Stimulated activated CD8-positive, alpha-beta memory T cell treated with anti-CD3 and anti-CD28 coated beads, Interleukin-12 subunit alpha, Interleukin-12 subunit beta, amount 100 ng/mL, for 1 hour (primary cell): ENCODE data around the gene PDGFD.

ENCODE experiments used
- DNase-seq: peaks from one replicate; pipeline ENCODE4 v3.0.0-alpha.2; 2020; ENCODE audit warnings: low read depth

The PDGFD gene

GRCh38 chr11:103920933-103921332 lies 243.0 kb downstream of the PDGFD start:
- DNase-seq: no peak

DNA sequence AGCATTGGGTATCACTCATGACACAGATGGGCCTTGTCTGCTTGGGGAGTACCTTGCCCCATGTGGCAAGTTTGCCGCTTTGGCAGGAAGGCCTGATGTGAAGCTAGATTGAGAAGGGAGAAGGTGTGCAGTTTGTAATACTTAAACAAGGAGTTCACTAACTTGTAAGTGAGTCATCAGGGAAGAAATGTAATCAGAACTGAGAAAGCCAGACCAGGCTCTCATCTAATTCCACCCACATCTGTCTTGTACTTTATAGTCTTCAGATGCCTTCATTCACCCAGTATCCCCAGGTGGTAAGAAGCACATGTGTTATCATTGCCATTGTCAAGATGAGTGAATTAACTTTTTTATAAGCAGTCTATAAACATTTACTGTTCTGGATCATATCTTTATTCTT lies 243.5 kb downstream of the PDGFD start:
- DNase-seq: no peak

GRCh38 chr11:103910721-103911120 lies 253.2 kb downstream of the PDGFD start:
- no peak for DNase-seq

GRCh38 chr11:103907548-103908455 lies 256.1 kb downstream of the PDGFD start:
- DNase-seq: no peak

DNA sequence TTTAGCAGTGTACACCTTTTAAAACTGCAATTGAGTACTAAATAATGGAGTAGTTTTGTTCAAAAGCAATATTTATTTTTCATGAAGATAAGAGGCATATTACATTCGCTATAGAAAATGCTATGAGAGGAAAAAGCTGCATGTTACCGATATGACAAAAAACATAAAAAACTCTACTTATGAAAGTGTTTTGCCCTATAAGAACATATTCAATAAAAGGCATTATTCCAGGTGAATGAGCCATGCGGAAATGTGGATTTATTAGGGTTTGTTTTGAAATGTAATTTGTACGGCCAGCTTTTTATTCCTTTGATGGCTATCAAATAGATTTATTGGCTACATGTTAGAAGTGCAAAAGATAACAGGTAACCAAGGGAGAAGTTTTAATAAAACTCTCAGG lies 256.8 kb downstream of the PDGFD start:
- no peak for DNase-seq

DNA sequence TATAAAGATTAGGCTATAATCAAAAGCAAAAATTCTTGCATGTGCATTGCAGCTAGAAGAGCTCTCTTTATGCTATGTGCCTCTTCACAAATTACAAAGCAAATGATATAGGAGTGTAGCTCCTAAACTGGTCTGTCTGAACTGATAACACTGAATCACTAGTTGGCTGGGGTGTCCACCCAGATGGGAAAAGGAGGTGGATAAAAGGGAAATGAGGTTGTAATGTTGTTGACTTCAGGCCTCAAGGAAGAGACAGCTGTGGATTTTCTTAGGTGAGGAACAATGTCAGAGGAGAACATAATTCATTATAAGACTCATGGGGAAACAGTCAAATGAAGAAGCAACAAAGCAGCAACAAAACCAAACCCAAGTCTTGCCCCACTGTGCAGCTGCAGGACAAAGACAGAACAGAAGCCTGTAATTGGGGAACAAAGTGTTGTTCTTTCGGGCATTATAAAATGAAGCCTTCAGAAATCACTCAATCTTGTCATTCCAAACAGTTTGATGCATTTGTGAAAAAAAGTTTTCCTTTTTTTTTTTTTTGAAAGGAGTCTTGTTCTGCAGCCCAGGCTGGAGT lies 257.6 kb downstream of the PDGFD start:
- DNase-seq: no peak

GRCh38 chr11:103904324-103904667 lies 259.7 kb downstream of the PDGFD start:
- no peak for DNase-seq

- DNase-seq: no peak
Measured at GRCh38 chr11:103903621-103904323, 260.2 kb downstream of the PDGFD start.

GRCh38 chr11:103902994-103903393 lies 261.0 kb downstream of the PDGFD start:
- no peak for DNase-seq

DNA sequence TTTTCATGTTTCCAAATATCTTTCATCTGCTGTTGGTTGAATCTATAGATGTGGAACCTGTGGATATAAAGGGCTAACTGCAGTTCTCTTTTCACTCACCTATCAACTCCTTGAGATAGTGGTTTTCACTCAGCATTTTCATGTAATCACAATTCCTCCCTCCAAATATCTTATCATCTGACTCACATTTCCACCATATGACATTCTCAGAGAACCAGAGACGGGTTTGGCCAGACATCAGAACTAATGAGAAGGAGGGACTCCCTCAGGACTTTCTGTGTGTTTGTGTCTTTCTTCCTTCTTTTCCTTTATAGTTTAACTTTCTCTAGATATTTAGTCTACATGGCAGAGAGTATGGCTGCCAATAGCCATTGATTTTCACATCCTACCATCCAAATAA lies 262.3 kb downstream of the PDGFD start:
- DNase-seq: no peak

GRCh38 chr11:103898577-103899336 lies 265.2 kb downstream of the PDGFD start:
- DNase-seq: no peak

GRCh38 chr11:103898065-103898464 lies 265.9 kb downstream of the PDGFD start:
- no peak for DNase-seq

DNA sequence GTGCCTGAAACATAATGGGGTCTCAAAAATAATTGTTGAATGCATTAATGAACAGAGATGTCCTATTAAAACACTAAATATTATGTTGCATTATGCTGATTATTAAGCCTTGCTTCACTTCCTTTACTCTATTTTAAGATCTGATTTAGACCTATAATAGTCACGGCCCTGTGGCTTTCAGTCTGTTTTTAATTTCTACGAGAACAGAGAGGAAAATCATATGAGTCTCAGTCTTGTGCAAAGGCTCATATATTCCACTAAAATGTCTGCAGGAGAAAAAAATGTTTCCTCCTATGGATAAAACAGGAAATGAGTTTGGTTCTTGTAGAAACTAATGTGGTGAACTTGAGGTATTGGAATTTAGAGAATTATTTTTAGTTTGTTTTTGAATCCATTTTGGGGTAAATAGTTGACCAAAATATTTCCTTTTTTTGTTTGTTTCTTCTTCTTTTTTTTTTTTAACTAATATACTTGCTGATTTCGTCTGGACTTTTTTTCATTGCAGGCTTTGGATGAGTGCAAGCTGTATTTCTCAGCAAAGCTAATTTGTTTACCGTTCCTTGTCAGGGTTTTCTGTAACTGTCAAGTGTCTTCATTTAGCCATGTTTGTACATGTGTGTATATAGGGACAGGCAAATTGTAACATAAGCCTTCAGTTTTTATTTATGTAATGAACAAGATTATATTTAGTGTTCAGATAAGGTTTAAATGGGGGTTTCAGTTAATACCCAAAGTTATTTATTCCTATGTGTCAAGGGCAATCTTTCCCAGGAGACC lies 266.6 kb downstream of the PDGFD start:
- no peak for DNase-seq

- no peak for DNase-seq
Measured at GRCh38 chr11:103895106-103895505, 268.8 kb downstream of the PDGFD start.

- no peak for DNase-seq
Measured at GRCh38 chr11:103894673-103895072, 269.3 kb downstream of the PDGFD start.

GRCh38 chr11:103894034-103894433 lies 269.9 kb downstream of the PDGFD start:
- no peak for DNase-seq

DNA sequence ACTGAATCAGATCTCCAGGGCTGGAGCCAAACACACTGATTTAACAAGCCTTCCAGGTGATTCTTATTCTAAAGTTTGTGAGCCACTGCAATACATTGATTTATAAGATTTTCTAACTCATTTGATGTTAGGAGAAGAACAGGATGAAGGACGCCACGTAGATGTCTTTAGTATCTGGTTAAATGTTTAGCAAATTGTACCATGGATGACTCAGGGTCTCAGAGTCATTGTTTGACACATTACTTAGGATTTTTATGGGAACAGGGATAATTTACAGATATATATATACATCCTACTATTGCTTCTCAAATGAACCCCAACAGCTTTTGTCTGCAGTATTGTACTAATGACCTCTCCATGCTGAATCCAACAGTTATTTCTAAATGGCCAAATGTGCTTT lies 270.6 kb downstream of the PDGFD start:
- DNase-seq: no peak

- no peak for DNase-seq
Measured at GRCh38 chr11:103892603-103893002, 271.3 kb downstream of the PDGFD start.

DNA sequence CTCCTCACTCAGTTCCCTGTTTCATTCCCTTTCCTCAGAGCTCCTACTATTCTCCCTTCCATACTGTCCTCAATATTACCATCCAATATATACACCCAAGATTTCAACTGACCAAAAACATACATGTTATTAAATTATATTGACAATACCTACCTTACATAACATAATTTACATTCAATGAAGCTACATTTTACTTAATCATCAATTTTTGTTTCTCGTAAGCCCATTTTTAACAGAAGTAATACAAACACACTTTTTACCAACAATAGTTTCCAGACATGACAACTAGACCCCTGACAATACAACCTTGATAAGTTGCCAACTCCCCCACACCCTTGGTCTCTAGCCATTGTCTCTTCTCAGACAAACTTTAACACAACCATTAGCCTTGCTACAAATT lies 273.3 kb downstream of the PDGFD start:
- DNase-seq: no peak

DNA sequence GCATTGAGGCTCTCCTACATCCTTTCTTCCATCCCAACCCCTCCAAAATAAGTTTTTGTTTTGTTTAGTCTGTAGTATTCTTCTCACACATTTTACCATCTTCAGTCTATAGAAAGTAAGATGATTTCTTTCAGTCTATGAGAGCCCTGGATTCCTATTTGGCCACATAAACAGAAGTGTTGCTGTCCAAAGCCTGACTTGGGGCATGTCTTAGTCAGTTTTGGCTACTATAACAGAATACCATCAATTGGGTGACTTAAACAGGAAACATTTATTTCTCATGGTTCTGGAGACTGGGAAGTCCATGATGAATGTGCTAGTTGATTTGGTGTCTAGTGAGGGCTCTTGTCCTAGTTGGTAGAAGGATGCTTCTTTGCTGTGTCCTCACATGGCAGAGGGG lies 274.3 kb downstream of the PDGFD start:
- no peak for DNase-seq

GRCh38 chr11:103888541-103888951 lies 275.4 kb downstream of the PDGFD start:
- no peak for DNase-seq
